MCF 10A (cell line): ENCODE results near the gene IREB2. TPM values are rescaled to one million over a fixed set of nuclear protein-coding genes. Genes with fewer than 3 reads are reported as not detected.

ENCODE experiments used
- BruUV-seq: library from RNA; stranded (reverse); fragments of 400-500 nt; replicated peaks from 2 replicates; lab custom pipeline; 2021; lab: Mats Ljungman, UMichigan
- CTCF ChIA-PET: fragments of 300-600 bp; sonication (Branson Sonifier 250); formaldehyde crosslinking; extraction: SDS; loops from one replicate; lab custom pipeline; 2021; ENCODE audit warnings: antibody characterized with exemption, inconsistent platforms; lab: Yijun Ruan, JAX
- POLR2A ChIA-PET: fragments of 300-600, 350-650 bp; sonication (Branson Sonifier 250); formaldehyde crosslinking; extraction: SDS; loops from one replicate; lab custom pipeline; 2020; ENCODE audit warnings: antibody characterized with exemption, inconsistent platforms; lab: Yijun Ruan, JAX
- DNase-seq: peaks from one replicate; pipeline ENCODE4 v3.0.0-alpha.2; 2018; ENCODE audit not compliant: unreplicated experiment
- H3K27ac Mint-ChIP-seq: one replicate; pipeline ENCODE4 v1.8.0; 2022; ENCODE audit warnings: mild to moderate bottlenecking, low read depth, mixed read lengths; ENCODE audit not compliant: unreplicated experiment
- H3K27me3 Mint-ChIP-seq: one replicate; pipeline ENCODE4 v1.8.0; 2022; ENCODE audit warnings: mixed read lengths; ENCODE audit not compliant: insufficient read depth, unreplicated experiment
- H3K36me3 Mint-ChIP-seq: one replicate; pipeline ENCODE4 v1.8.0; 2022; ENCODE audit warnings: mild to moderate bottlenecking, moderate library complexity, mixed read lengths; ENCODE audit not compliant: insufficient read depth, unreplicated experiment
- H3K4me1 Mint-ChIP-seq: one replicate; pipeline ENCODE4 v1.8.0; 2022; ENCODE audit warnings: mixed read lengths; ENCODE audit not compliant: insufficient read depth, unreplicated experiment
- H3K4me3 Mint-ChIP-seq: one replicate; pipeline ENCODE4 v1.8.0; 2022; ENCODE audit warnings: mild to moderate bottlenecking, moderate library complexity, mixed read lengths; ENCODE audit not compliant: unreplicated experiment
- H3K9me3 Mint-ChIP-seq: one replicate; pipeline ENCODE4 v1.8.0; 2022; ENCODE audit warnings: mixed read lengths; ENCODE audit not compliant: unreplicated experiment
- CTCF ChIP-seq: fragments of 200-600 bp; IDR thresholded peaks from one replicate; pipeline ENCODE4 v1.8.0; 2022; ENCODE audit warnings: antibody characterized with exemption, mild to moderate bottlenecking; ENCODE audit not compliant: unreplicated experiment
- intact Hi-C: fragments of 100-400 bp; cut with micrococcal nuclease; formaldehyde crosslinking; loops from 2 replicates; pipeline ENCODE4 v1.14.1; 2022
- total RNA-seq: library from RNA; stranded (reverse); gene quantifications from 2 replicates; pipeline ENCODE4 v1.2.3, GENCODE V29; 2022

The IREB2 gene
- total RNA-seq, 1 experiment from 2014 or later, result 43.4 TPM

DNA sequence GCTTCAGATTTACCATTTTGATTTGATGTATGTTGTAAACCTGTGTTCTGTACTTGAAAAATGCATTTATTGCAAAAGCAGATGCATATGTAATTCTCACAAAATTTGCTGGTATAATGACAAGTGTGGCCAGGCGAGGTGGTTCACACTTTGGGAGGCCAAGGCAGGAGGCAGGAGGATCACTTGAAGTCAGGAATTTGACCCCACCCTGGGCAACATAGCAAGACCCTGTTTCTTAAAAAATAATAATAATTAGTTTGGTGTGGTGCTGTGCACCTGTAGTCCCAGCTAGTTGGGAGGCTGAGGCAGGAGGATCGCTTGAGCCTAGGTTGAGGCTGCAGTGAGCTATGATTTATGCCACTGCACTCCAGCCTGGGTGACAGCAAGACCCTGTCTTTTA lies 64.6 kb downstream of the IREB2 start:
- ChIA-PET POLR2A (interaction anchor here (0.6 to 1.9 kb wide), 2 partner anchors 50 to 65 kb away, joined by 3 to 4 read pairs; partner anchors contain the start of gene IREB2), CTCF (no interaction called here)
- DNase-seq, result no peak

DNA sequence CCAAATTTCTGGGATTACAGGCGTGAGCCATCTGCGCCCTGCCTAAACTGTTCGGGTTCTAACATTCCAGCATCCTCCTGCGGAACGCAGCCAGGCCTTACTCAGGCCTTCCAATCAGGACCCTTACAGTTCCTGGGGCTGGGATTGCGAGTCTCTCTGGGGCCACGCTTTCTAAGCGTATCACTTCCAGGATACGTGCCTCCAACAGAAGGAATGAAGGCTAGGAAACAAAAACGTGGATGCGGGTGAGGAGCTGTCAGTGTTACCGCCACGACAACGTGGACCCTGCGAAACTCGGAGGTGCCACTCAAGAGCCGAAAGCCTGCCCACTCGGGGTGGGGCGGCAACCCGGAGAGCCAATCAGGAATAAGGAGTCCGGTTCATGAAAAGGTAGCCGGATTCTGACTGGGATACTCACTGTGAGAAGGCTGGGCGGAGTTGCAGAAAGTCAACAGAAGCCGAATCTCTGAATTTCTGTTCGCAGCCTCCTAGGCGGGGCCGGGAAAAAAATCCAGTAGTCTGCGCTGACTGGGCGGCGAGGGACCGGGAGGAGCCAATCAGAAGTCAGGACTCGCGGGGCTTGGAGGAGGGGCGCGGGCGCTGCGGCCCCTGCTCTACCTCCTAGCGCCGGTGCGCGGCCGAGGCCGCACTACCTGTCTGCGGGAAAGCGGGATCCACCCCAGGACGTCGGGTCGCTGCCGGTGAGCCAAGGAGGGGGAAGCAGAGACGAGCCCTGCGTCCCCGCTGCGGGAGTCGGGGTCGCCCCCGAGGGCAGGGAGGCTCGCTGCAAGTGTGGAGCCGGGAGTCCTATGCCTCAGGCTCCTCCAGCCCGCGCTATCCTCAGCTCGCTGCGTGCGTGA lies 69.2 kb downstream of the IREB2 start, which contains the start of gene HYKK:
HYKK (plus strand) TSS at position 607 of the 860 bp plus-strand sequence. CDS start 5,512 bp downstream, outside the sequence.
- no TSS peak for BruUV-seq
- POLR2A ChIA-PET, result interaction anchor here (0.5 to 4.7 kb wide), 9 partner anchors 9 to 203 kb away, joined by 3 to 39 read pairs (median 4); partner anchors contain the start of genes CHRNA5, IREB2 and PSMA4
- Mint-ChIP-seq H3K36me3 (peaks cover 7% of the 10 kb centered on the region), H3K4me1 (peaks cover 7% of the 10 kb centered on the region), H3K4me3 (peak within 1 kb of the TSS; percentile 85), H3K27ac (peak within 1 kb of the TSS; percentile 76), H3K9me3 (no peaks in the 10 kb centered on the region), H3K27me3 (no peaks in the 10 kb centered on the region)
- TF ChIP-seq CTCF, result no peak
- peak; percentile 99 for DNase-seq
- CTCF ChIA-PET, result interaction anchor here (0.6 kb wide), 1 partner anchor 244 kb away, joined by 3 read pairs; no protein-coding TSS in a partner anchor
- intact Hi-C loops, result loop anchor here (2.0 kb wide), 1 partner anchor 58 kb away; the partner anchor contains the start of gene CHRNA5

More for the DNA sequence above, 64.6 kb downstream of the IREB2 start:
- BruUV-seq, result no TSS peak
- Mint-ChIP-seq H3K27ac (no peak overlapping the region), H3K27me3 (no peaks in the 10 kb centered on the region), H3K9me3 (no peaks in the 10 kb centered on the region), H3K4me1 (no peaks in the 10 kb centered on the region), H3K36me3 (peaks cover 43% of the 10 kb centered on the region), H3K4me3 (no peak overlapping the region)
- intact Hi-C loops, result no loop called here
- TF ChIP-seq CTCF, result no peak

DNA sequence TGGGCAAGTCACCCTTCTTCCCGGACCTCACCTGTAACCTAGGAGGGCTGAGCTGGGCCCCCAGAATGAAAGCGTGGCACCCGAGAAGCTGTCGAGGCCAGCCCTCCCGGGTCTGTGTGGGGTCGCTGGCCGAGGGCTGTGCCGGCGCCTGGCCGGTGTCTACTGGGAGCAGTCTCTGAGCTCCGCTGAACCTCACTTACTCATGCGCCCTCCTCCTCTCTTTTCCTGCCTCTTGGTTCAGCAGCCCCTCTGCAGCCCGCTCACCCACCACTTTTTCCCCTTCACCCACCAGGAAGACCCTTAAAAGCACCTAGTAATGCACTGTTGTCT lies 69.8 kb downstream of the IREB2 start:
- Mint-ChIP-seq H3K9me3 (no peaks in the 10 kb centered on the region), H3K27ac (peak overlapping the region; percentile 69), H3K27me3 (no peaks in the 10 kb centered on the region), H3K4me3 (peak overlapping the region; percentile 85), H3K36me3 (peaks cover 2% of the 10 kb centered on the region), H3K4me1 (peaks cover 7% of the 10 kb centered on the region)
- TF ChIP-seq CTCF, result no peak
- ChIA-PET POLR2A (interaction anchor here (0.5 to 4.7 kb wide), 6 partner anchors 9 to 203 kb away, joined by 3 to 39 read pairs (median 4); partner anchors contain the start of genes CHRNA5, IREB2 and PSMA4), CTCF (interaction anchor here (0.6 to 0.9 kb wide), 4 partner anchors 11 to 243 kb away, joined by 3 to 4 read pairs (median 3); no protein-coding TSS in a partner anchor)
- DNase-seq, result no peak
- intact Hi-C loops, result loop anchor here (2.0 kb wide), 1 partner anchor 57 kb away; the partner anchor contains the start of gene CHRNA5
- BruUV-seq, result no TSS peak

DNA sequence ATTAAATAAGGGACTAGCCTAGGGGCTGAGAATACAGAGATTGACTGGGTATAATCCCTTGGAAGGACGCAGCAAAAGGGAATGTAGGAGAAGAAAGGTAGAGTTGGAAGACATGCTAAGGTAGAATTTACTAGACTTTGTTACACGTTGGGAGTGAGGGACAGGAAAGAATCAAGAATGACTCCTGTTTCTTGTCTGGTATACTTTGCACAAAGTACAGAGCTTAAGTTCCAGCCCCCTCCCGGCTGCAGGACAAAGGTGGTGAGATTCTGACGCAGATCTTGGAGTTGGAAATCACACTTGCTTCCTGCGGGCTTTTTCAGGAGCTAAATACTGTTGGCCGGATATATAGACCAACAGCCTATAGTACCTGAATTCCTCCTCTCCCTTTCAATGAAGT lies 70.3 kb downstream of the IREB2 start:
- POLR2A ChIA-PET, result interaction anchor here (0.5 to 4.7 kb wide), 8 partner anchors 10 to 268 kb away, joined by 3 to 39 read pairs (median 4); partner anchors contain the start of genes CHRNA5, IREB2 and PSMA4
- no peak for DNase-seq
- no peaks in the 10 kb centered on the region for H3K36me3 Mint-ChIP-seq

More for the DNA sequence above, 70.3 kb downstream of the IREB2 start:
- H3K27ac Mint-ChIP-seq, result peak overlapping the region; percentile 69
- H3K9me3 Mint-ChIP-seq, result no peaks in the 10 kb centered on the region
- intact Hi-C loops, result no loop called here
- CTCF ChIA-PET, result interaction anchor here (0.6 to 1.6 kb wide), 5 partner anchors 11 to 201 kb away, joined by 3 to 5 read pairs (median 3); no protein-coding TSS in a partner anchor
- no TSS peak for BruUV-seq
- TF ChIP-seq CTCF, result no peak
- peak overlapping the region; percentile 85 for H3K4me3 Mint-ChIP-seq
- peaks cover 7% of the 10 kb centered on the region for H3K4me1 Mint-ChIP-seq
- no peaks in the 10 kb centered on the region for H3K27me3 Mint-ChIP-seq
